Gastroesophageal sphincter (tissue), 3 donors: ENCODE data around the gene ALS2.

ENCODE experiments used
- POLR2AphosphoS5 ChIP-seq: sonication (generic); formaldehyde crosslinking; IDR thresholded peaks from one replicate; pipeline ENCODE4 v1.6.1; 2017; ENCODE audit warnings: antibody characterized with exemption
- TF ChIP-seq, protein P1 (sequence below), 4 experiments: fragments of 200-600 bp in 2 of 4; fragments of 450-650 bp in 2 of 4; sonication (generic) in 1 of 4; IDR thresholded peaks; one replicate each; pipeline ENCODE4 v1.5.1; 2017 to 2019; ENCODE audit warnings: antibody characterized with exemption in 4 of 4, mild to moderate bottlenecking in 2 of 4, moderate library complexity in 2 of 4

DNA sequence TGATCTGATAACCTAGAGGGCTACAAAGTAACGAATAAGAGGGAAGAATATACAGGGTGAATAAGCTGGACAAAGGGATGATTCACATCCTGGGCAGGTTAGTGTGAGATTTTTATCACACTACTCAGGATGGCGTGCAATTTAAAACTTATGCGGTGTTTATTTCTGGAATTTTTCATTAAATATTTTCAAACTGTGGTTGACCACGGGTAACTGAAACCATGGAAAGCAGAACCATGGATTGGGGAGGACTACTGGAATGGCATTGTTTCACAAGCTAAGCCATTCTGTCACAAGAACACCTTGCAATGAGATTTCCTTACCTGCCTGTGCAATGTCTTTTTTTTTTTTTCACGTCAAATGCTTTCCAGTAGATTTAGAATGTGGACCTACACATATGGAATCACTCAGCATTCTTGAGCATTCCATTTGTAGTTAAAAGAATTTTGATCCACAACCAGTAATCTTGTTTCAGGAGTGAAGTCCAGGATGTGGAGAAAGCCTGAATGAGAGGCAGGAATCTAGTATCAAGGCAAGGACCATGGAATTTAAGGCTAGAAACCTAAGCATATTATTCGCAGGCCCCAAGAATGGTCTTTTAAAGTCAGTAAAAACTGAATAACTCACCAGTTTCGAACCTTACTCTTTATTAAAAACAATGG lies 17.6 kb upstream of the ALS2 start:
- TF ChIP-seq, protein P1, sequence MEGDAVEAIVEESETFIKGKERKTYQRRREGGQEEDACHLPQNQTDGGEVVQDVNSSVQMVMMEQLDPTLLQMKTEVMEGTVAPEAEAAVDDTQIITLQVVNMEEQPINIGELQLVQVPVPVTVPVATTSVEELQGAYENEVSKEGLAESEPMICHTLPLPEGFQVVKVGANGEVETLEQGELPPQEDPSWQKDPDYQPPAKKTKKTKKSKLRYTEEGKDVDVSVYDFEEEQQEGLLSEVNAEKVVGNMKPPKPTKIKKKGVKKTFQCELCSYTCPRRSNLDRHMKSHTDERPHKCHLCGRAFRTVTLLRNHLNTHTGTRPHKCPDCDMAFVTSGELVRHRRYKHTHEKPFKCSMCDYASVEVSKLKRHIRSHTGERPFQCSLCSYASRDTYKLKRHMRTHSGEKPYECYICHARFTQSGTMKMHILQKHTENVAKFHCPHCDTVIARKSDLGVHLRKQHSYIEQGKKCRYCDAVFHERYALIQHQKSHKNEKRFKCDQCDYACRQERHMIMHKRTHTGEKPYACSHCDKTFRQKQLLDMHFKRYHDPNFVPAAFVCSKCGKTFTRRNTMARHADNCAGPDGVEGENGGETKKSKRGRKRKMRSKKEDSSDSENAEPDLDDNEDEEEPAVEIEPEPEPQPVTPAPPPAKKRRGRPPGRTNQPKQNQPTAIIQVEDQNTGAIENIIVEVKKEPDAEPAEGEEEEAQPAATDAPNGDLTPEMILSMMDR (IDR thresholded peaks at IDR 0.05): no peak
- TF ChIP-seq POLR2AphosphoS5: no peak
